A673 (cell line): ENCODE data around the gene WASF2. TPM values are rescaled to one million over a fixed set of nuclear protein-coding genes. Genes with fewer than 3 reads are reported as not detected.

ENCODE experiments used
- BruUV-seq: library from RNA; stranded (reverse); fragments of 400-500 nt; replicated peaks from 2 replicates; lab custom pipeline; 2021; lab: Mats Ljungman, UMichigan
- CTCF ChIA-PET: fragments of 300-600 bp; sonication (Branson Sonifier 250); formaldehyde crosslinking; loops from one replicate; lab custom pipeline; 2022; ENCODE audit warnings: antibody characterized with exemption; lab: Charles Lee
- POLR2A ChIA-PET: fragments of 300-600 bp; sonication (Branson Sonifier 250); formaldehyde crosslinking; loops from one replicate; lab custom pipeline; 2022; ENCODE audit warnings: antibody characterized with exemption; ENCODE audit not compliant: low non-redundant PET; lab: Charles Lee
- DNase-seq: peaks from one replicate; pipeline ENCODE4 v3.0.0-alpha.2; 2015; ENCODE audit warnings: low spot score
- H3K27ac ChIP-seq: fragments of 200-600 bp; sonication (generic); 2 replicates; pipeline ENCODE4 v1.5.1; 2016; ENCODE audit warnings: mixed run types, low read depth, mild to moderate bottlenecking, mixed read lengths, antibody characterized with exemption, low read length; ENCODE audit not compliant: poor library complexity, severe bottlenecking
- H3K27me3 ChIP-seq: fragments of 200-600 bp; sonication (generic); replicated peaks from 2 replicates; pipeline ENCODE4 v1.6.1; 2017; ENCODE audit warnings: mixed run types, low read depth, mild to moderate bottlenecking, mixed read lengths, antibody characterized with exemption, low read length; ENCODE audit not compliant: insufficient read depth, poor library complexity
- H3K36me3 ChIP-seq: fragments of 200-600 bp; sonication (generic); 2 replicates; pipeline ENCODE4 v1.6.1; 2016; ENCODE audit warnings: mixed run types, mild to moderate bottlenecking, mixed read lengths, antibody characterized with exemption, low read length; ENCODE audit not compliant: insufficient read depth, poor library complexity, severe bottlenecking
- H3K4me1 ChIP-seq: fragments of 200-600 bp; sonication (generic); 2 replicates; pipeline ENCODE4 v1.6.1; 2017; ENCODE audit warnings: mixed run types, mild to moderate bottlenecking, mixed read lengths, antibody characterized with exemption, low read length; ENCODE audit not compliant: insufficient read depth, poor library complexity, severe bottlenecking
- H3K4me3 ChIP-seq: fragments of 200-600 bp; sonication (generic); 2 replicates; pipeline ENCODE4 v1.5.1; 2016; ENCODE audit warnings: low read depth, mixed run types, mild to moderate bottlenecking, mixed read lengths, low read length; ENCODE audit not compliant: poor library complexity, severe bottlenecking
- H3K9me3 ChIP-seq: fragments of 200-600 bp; sonication (generic); 2 replicates; pipeline ENCODE4 v1.6.1; 2016; ENCODE audit warnings: mixed run types, low read depth, mild to moderate bottlenecking, mixed read lengths, antibody characterized with exemption, low read length; ENCODE audit not compliant: poor library complexity, severe bottlenecking
- EZH2 ChIP-seq: fragments of 200-600 bp; sonication (generic); IDR thresholded peaks from 2 replicates; pipeline ENCODE4 v1.6.1; 2017; ENCODE audit warnings: borderline replicate concordance, low read depth, mild to moderate bottlenecking, mixed read lengths, antibody characterized with exemption, low read length; ENCODE audit not compliant: poor library complexity, severe bottlenecking
- intact Hi-C: fragments of 100-400 bp; cut with micrococcal nuclease; formaldehyde crosslinking; loops from one replicate; pipeline ENCODE4 v1.10.0; 2022; ENCODE audit not compliant: unreplicated experiment
- total RNA-seq: library from RNA; stranded (reverse); gene quantifications from 2 replicates; pipeline ENCODE4 v1.2.3, GENCODE V29; 2021
- TF ChIP-seq, protein P1 (sequence below): fragments of 300-800, 200-600 bp; sonication (generic); conservative IDR thresholded peaks from 2 replicates; pipeline ENCODE4 v1.5.1; 2017; ENCODE audit warnings: low read depth, mild to moderate bottlenecking, antibody characterized with exemption, low read length, moderate library complexity, mixed read lengths

The WASF2 gene
- total RNA-seq, 1 experiment from 2014 or later: 133 TPM

DNA sequence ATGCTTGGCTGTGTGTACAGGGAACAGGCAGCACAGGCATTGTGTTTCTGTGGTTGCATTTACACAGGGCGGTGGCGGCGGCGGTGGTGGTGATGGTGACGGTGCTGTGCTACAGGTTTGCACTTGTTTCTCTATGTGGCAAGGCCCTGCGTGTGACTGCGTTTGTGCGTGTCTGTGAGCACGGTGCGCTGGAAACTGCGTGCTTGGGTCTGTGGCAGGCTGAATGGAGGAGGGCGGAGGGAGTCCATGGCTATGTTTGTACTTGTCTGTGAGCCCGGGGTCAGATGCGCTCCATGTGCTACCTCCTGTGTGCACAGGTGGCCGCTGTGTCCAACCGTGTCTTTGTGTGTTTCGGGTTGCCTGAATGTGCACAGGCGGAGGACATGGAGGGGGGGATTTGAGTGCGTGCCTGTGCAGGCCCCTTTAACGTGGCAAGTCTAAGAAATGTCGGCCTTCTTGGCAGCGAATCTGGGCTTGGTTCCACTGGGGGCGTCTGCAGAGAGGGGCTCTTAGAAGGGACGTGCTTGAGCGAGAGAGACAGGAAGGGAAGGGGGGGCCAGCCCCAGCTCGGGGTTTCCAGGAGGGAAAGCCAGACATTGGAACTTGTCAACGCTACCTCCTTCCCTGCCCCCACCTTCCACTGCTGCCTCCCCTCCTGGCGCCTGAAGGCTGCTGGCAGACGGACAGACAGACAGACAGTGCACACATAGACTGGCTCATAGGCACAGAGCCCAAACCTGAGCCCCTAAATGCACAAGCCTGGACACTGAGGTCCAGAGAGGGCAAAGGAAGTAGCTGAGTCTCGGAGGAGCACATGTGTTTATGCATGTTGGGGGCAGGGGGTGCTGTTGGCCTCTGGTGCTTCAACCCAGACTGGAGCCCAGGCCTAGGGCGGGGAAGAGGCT is 32.7 kb upstream of the WASF2 start:
- H3K4me1 ChIP-seq: peaks cover 53% of the 10 kb centered on the region
- no peaks in the 10 kb centered on the region for H3K36me3 ChIP-seq
- POLR2A ChIA-PET: no interaction called here
- no TSS peak for BruUV-seq
- H3K27ac ChIP-seq: peak overlapping the region; percentile 51
- no peak for DNase-seq
- CTCF ChIA-PET: no interaction called here
- H3K9me3 ChIP-seq: no peaks in the 10 kb centered on the region
- TF ChIP-seq, protein P1, sequence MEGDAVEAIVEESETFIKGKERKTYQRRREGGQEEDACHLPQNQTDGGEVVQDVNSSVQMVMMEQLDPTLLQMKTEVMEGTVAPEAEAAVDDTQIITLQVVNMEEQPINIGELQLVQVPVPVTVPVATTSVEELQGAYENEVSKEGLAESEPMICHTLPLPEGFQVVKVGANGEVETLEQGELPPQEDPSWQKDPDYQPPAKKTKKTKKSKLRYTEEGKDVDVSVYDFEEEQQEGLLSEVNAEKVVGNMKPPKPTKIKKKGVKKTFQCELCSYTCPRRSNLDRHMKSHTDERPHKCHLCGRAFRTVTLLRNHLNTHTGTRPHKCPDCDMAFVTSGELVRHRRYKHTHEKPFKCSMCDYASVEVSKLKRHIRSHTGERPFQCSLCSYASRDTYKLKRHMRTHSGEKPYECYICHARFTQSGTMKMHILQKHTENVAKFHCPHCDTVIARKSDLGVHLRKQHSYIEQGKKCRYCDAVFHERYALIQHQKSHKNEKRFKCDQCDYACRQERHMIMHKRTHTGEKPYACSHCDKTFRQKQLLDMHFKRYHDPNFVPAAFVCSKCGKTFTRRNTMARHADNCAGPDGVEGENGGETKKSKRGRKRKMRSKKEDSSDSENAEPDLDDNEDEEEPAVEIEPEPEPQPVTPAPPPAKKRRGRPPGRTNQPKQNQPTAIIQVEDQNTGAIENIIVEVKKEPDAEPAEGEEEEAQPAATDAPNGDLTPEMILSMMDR: peak; percentile 32; the same call in 1 of the 2 replicates
- TF ChIP-seq EZH2: no peak
- intact Hi-C loops: no loop called here
- no peaks in the 10 kb centered on the region for H3K27me3 ChIP-seq
- no peak overlapping the region for H3K4me3 ChIP-seq

DNA sequence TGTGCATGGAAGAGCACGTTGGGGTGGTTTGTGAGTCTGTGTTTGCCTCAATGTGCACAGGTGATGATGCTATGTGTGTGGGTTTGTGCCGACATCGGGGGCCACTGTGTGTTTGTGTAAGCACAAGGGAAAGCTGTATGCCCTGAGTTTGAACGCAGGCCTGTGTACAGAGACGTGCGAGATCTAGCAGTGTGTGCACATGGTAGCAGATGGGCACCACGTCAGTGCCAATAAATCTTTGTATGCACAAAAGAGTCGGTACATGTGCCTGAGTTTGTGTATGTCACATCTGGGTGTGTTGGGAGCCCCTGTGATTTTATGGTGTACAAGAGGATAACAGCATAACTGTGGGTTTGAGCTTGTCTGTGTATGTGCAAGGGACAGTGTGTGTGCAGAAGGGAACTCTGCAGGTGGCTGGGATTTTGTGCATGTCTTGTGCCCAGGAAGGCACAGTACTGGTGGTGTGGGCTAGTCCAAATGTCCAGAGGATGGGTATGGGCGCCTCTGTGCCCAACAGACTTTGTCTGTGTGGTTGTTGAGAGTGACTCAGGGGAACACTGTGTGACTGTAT is 32.0 kb upstream of the WASF2 start:
- Histone ChIP-seq H3K9me3 (no peaks in the 10 kb centered on the region), H3K36me3 (no peaks in the 10 kb centered on the region), H3K27ac (no peak overlapping the region), H3K27me3 (no peaks in the 10 kb centered on the region), H3K4me1 (peaks cover 46% of the 10 kb centered on the region), H3K4me3 (no peak overlapping the region)
- CTCF ChIA-PET: no interaction called here
- TF ChIP-seq EZH2: no peak
- TF ChIP-seq, protein P1: no peak
- DNase-seq: no peak
- intact Hi-C loops: no loop called here
- BruUV-seq: no TSS peak
- POLR2A ChIA-PET: no interaction called here

DNA sequence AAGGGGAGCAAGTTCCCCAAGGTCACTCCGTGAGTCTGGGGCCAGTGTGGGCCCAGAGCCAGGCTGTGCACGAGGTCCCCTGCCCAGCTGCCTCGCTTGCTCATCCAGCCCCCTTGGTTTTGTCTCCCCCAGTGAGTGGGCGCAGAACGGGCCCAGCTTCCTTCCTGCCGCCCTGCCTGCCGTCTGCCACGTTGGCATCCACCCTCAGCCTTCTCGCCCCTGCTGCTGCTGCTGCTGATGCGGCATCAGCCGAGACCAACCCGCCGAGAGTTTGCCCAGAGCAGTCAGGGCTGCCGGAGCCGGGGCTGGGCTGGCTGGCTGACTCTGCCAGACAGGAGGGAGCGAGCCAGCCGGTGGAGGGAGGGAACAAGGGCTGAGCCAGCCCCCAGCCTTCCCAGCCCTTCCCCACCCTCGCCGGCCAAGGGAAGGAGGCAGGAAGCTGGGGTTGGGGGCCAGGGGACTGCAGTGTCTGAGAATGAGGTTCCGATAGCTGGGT is 31.4 kb upstream of the WASF2 start:
- CTCF ChIA-PET: no interaction called here

More for the DNA sequence above, 31.4 kb upstream of the WASF2 start:
- peaks cover 40% of the 10 kb centered on the region for H3K4me1 ChIP-seq
- no peaks in the 10 kb centered on the region for H3K9me3 ChIP-seq
- BruUV-seq: no TSS peak
- no peak overlapping the region for H3K27ac ChIP-seq
- no peak for DNase-seq
- TF ChIP-seq, protein P1: no peak
- TF ChIP-seq EZH2: no peak
- no peaks in the 10 kb centered on the region for H3K36me3 ChIP-seq
- POLR2A ChIA-PET: no interaction called here
- no peaks in the 10 kb centered on the region for H3K27me3 ChIP-seq
- intact Hi-C loops: no loop called here
- H3K4me3 ChIP-seq: no peak overlapping the region
